HG02623 (cell line): ENCODE results near the gene SPINT1.
"Not testable (repeated sequence)": the region's sequence is repeated elsewhere in the genome, so short reads cannot be mapped to it uniquely, and the experiment has no call there.

ENCODE experiments used
- ATAC-seq: cut with Tn5 transposase; IDR thresholded peaks from one replicate; pipeline ENCODE4 v1.9.1; 2021; ENCODE audit warnings: moderate library complexity; ENCODE audit not compliant: unreplicated experiment

SPINT1 gene

DNA sequence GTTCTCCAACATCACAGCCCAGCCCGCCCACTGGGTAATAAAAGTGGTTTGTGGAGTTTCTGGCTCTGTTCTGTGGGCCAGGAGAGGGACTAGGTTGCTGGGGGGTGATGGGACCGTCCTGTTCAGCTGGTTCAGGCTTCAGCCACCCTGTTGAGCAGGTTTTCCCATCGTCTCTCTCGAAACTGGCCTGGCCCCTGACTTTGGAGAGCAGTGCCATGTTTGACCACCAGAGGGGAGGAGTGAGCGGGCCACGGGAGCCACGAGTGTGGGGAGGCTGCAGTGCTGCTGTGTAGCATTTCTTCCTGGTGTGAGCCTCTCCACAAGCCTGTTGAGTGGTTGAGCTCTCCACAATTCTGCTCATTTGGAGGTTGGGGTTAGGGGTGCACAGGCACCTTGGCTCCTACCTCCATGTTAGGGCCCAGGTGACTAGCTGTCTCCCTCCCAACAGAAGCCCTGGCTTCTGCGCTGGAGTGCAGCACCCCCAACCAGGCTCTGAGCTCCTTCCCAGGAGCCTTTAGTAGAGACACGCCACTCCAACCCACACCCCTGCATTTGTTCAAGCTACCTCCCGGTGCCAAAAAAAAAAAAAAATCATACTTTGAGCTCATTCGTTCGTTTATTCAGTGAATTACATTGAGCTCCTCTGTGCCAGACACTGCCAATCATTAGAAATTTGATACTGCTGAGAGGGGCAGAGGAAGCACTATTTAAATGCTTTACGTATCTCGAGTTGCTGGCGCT lies 13.9 kb downstream of the SPINT1 start:
- no peak for ATAC-seq

DNA sequence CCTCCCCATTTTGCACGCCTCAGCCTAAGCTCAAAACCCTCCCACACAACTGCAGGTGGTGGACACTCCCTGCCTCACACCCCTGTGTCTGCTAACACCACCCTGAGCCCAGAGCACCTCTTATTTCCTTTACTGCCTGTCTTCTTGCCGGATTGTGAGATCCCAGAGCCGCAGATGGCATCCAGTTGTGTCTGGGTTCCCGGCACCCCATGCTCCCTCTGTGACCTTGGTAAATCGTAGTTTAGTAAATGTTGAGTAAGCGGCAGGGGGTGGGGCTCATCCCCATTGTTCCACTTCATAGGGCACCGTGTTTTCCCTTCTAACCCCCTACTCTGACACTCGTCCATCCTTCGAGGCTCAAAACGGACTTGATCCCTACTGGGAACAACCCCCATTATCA lies 14.9 kb downstream of the SPINT1 start:
- ATAC-seq, result no peak

DNA sequence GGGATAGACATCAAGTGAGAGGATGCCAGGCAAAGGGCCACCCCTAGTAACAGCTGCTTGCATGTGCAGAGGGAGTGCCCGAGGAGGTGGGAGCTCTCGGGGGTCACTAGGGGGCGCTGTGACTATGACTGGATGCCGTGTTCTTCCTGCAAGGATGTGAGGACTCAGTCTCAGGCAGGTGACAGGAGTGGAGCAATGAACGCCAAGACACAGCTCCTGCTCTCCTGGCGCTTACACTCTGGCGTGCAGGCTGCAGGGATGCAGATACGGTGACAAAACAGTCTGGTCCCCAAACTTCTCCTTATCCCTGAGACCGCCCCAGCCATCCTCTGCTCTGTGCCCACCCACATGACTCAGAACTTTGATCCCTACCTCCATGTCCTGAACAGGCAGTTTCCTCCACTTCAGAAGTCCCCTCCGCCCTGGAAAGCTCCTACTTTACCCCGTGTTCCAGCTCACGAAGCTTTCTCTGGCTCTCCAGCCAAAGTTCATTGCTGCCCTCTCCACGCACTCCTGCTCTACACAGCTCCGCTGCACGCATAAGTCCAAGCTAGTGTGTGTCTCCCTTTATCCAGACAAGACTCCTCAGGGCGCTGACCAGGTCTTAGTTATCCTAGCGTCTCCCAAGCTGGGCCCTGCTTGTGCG lies 15.5 kb downstream of the SPINT1 start:
- ATAC-seq, result no peak

GRCh38 chr15:40861147-40861546 lies 17.3 kb downstream of the SPINT1 start:
- ATAC-seq, result not testable (repeated sequence)

DNA sequence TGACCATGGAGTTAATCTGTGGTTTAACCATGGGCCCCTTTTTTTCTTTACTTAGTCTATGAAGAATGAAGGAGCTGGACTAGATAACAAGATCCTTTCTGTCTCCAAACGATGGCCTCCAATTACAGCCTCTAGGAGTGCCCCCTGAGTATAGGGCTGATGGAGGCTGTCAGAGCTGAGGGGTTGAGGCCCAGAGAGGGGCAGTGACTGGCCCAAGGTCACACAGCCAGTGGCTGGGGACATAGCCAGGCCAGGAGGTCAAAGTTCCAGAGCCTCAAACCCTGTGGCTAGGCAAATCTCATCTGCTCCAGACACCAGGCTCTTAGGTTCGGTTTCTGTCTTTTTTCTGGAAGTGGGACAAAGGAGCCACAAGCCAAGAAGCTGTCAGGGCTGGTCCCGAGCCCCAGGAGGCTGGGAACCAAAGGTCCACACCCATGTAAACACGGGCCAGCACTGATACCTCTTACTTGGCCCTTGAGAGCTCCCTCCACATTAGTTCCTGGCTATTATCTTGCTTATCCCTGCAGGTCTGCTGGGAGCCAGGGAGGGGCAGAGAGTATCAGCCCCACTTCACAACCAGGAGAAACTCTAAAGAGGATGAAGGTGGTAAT lies 19.9 kb downstream of the SPINT1 start:
- no peak for ATAC-seq

GRCh38 chr15:40867199-40867598 lies 23.4 kb downstream of the SPINT1 start:
- no peak for ATAC-seq

- ATAC-seq, result no peak
Measured at GRCh38 chr15:40869686-40870085, 25.8 kb downstream of the SPINT1 start.

DNA sequence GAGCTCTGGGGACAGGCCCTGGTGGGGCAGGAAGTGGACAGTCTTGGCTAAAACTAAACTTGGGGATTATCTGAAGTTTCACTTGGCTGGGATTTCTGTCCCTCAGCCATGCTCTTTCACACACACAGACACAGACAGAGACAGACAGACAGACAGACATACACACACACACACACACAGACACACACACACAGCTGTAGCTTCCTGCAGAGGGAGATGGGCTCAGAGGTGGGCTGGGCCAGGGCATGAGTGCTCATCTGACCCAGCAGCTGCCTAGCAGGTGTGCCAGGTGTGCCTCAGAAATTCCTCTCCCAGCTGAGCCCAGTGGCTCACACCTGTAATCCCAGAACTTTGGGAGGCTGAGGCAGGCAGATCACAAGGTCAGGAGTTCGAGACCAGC lies 26.9 kb downstream of the SPINT1 start:
- ATAC-seq, result no peak

- no peak for ATAC-seq
Measured at GRCh38 chr15:40871749-40872617, 28.1 kb downstream of the SPINT1 start.

DNA sequence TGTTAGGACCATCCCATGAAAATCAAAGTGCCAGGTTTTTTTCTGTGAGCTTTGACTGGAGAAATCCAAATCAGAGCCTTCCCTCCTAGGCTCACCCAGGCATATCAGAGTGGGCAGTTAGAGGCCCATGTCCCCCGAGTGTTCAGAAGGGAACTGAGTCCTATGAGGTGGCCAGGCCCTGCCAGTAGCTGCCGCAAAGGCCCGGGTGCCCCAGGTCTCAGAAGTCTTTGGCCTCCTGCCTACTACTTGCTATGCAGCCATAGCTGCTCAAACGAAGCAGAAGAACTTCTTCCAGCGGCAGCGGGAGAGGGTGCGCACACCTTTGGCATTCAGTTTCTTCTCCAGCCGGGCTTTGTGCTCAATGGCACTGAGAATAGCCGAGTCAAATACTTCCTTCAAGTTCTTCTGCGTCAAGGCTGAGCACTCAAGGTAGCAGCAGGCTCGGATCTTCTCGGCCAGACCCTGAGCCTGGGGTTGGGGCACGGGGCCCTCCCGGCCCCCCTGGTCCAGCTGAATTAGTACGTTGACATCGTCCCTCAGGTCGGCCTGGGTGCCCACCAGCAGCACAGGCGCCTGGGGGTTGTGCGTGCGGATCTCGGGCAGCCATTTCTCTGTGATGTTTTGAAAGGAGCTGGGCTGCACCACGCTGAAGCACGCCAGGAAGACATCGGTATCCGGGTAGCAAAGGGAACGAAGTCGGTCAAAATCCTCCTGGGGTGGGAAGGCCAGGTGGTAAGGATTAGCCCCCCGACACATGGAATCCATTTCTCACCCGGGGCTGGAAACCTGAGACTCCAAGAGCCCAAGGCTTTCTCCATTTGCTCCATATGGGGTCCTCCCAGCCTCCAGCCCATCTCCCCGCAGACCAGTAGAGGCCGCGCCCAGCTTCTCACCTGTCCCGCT lies 29.2 kb downstream of the SPINT1 start:
- ATAC-seq, result no peak

DNA sequence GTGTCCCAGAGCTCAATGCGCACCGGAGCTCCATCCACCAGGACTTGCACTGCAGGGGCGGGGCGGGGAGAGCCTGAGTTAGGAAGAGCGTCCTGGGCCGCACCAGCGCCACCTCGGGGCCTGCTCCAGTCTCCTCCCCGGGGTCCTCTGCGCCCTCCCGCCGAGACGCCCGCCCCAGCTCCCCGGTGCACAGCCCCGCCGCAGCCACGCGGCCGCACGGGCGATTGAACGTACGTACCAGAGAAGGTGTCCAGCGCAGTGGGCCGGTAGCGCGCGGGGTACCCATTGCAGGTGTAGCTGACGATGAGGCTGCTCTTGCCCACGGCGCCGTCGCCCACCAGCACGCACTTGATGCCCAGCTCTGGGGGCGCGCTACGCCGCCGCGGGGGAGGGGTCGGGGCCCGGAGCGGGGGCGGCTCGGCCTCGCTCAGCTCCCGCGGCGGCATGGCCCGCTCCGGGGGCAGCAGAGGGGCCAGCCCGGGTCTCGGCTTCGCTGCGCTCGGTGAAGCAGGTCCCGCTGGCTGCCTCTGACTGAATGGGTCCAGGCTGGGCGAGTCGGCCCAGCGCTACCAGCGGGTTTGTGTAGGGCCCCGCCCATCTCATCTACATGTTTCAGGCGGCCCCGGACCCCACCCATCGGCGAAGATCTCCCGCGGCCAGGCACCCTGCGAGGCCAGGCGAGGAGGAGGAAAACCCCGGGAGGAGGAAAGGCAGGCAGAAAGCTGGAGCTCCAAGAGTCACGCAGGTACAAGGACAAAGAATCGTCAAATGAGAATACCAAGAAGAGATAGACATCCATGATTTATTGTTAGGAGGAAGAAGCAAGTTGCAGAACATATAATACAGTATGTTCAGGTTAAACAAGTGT lies 30.1 kb downstream of the SPINT1 start, which contains the start of gene RHOV:
TSS of gene RHOV (minus strand) at position 541 of the 868 bp plus-strand sequence. CDS start at position 446, 95 bp downstream.
- no peak for ATAC-seq

DNA sequence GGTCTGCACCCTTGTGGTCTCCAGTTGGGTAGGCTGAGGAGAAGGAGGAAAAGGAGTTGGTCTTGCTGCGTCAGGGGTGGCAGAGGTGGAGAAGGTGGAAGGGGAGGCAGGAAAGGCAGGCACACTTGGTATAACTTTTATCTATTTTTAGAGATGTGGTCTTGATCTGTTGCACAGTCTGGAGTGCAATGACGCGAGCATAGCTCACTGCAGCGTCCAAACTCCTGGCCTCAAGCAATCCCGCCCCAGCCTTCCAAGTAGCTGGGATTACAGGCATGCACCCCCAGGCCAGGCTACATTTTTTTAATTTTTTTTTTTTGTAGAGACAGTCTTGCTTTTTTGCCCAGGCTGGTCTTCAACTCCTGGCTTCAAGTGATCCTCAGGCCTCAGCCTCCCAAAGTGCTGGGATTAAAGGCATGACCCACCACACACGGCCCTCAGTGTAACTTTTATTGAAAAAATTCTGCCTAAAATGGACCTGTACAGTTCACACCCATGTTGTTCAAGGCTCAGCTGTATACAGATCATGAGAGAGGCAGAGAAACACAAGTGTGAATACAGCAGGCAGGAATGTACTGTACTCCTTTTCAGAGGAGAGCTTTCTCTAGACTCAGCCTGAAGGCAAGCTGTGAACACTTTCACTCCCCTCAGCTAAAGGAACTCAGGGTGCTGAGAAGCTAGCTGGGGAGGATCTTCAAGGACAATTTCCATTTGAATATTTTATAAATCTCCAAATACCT lies 32.3 kb downstream of the SPINT1 start:
- no peak for ATAC-seq

GRCh38 chr15:40877694-40878093 lies 33.8 kb downstream of the SPINT1 start:
- no peak for ATAC-seq

GRCh38 chr15:40878785-40879184 lies 34.9 kb downstream of the SPINT1 start:
- peak; percentile 73 for ATAC-seq

GRCh38 chr15:40879609-40880008 lies 35.8 kb downstream of the SPINT1 start:
- ATAC-seq, result no peak

GRCh38 chr15:40881351-40881750 lies 37.5 kb downstream of the SPINT1 start:
- ATAC-seq, result no peak

DNA sequence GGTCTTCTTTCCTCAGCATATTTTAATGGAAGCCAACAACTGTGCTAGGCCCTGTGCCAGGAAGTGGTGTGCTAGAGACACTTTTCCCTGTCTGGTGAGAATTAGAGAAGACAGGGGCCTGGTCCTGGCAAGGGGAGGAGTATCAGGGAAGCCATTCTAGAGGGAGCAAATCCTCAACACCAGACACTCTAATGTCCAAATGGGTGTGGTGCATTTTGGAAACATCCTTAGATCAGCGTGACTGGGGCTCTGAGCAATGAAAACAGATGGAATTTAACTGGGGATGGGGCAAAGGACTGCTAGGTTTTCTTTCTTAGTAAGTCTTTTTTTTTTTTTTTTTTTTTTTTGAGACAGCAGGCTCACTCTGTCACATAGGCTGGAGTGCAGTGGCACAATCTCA lies 42.7 kb downstream of the SPINT1 start:
- no peak for ATAC-seq

DNA sequence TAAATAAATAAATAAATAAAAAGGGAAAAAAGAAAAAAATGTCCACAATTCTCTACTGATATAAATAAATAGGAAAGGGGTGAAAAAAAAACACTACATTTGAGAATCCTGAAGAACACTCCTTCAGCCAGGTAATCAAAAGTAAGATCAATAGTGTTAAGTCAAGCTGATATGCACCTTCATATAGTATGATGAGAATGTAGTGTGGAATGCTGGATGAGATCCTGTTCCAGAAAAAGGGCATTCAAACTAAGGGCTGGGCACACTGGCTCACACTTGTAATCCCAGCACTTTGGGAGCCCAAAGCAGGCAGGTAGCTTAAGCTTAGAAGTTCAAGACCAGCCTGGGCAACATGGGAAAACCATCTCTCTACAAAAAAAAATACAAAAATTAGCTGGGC lies 45.3 kb downstream of the SPINT1 start:
- no peak for ATAC-seq

- ATAC-seq, result no peak
Measured at GRCh38 chr15:40891138-40891537, 47.3 kb downstream of the SPINT1 start.
